IMR-90 (cell line): ENCODE results near the gene SEMA4A.

ENCODE experiments used
- BHLHE40 ChIP-seq: fragments of 150-350 bp; IDR thresholded peaks from 2 replicates; pipeline ENCODE4 v1.6.1; 2016; ENCODE audit warnings: mild to moderate bottlenecking, low read depth, low read length
- CEBPB ChIP-seq: IDR thresholded peaks from 2 replicates; pipeline ENCODE4 v1.6.1; 2012; ENCODE audit warnings: low read depth, low read length, improper control_type of control experiment
- CHD1 ChIP-seq: IDR thresholded peaks from 2 replicates; pipeline ENCODE4 v1.6.1; 2012; ENCODE audit warnings: low read depth, low read length, improper control_type of control experiment
- CTCF ChIP-seq: conservative IDR thresholded peaks from 2 replicates; pipeline ENCODE4 v1.5.1; 2012; ENCODE audit warnings: mild to moderate bottlenecking, low read depth, low read length, improper control_type of control experiment
- FOS ChIP-seq: fragments of 150-350 bp; IDR thresholded peaks from 2 replicates; pipeline ENCODE4 v1.6.1; 2016; ENCODE audit warnings: low read depth, low read length
- MAFK ChIP-seq: IDR thresholded peaks from 2 replicates; pipeline ENCODE4 v1.6.1; 2012; ENCODE audit warnings: low read depth, low read length, improper control_type of control experiment
- MAZ ChIP-seq: IDR thresholded peaks from 2 replicates; pipeline ENCODE4 v1.6.1; 2012; ENCODE audit warnings: low read depth, mild to moderate bottlenecking, low read length, improper control_type of control experiment, moderate library complexity, borderline replicate concordance
- MXI1 ChIP-seq: IDR thresholded peaks from 2 replicates; pipeline ENCODE4 v1.6.1; 2012; ENCODE audit warnings: low read depth, mild to moderate bottlenecking, low read length, moderate library complexity, borderline replicate concordance
- POLR2A ChIP-seq: IDR thresholded peaks from 2 replicates; pipeline ENCODE4 v1.6.1; 2012; ENCODE audit warnings: mild to moderate bottlenecking, low read depth, low read length
- RAD21 ChIP-seq: IDR thresholded peaks from 2 replicates; pipeline ENCODE4 v1.6.1; 2012; ENCODE audit warnings: low read length, improper control_type of control experiment
- SMC3 ChIP-seq: fragments of 150-350 bp; IDR thresholded peaks from 2 replicates; pipeline ENCODE4 v1.6.1; 2016; ENCODE audit warnings: low read depth, mild to moderate bottlenecking, antibody characterized with exemption, low read length, moderate library complexity
- TF ChIP-seq, protein P1 (sequence below): fragments of 150-350 bp; IDR thresholded peaks from 2 replicates; pipeline ENCODE4 v1.6.1; 2017; ENCODE audit warnings: mild to moderate bottlenecking, antibody characterized with exemption, low read length, low read depth

DNA sequence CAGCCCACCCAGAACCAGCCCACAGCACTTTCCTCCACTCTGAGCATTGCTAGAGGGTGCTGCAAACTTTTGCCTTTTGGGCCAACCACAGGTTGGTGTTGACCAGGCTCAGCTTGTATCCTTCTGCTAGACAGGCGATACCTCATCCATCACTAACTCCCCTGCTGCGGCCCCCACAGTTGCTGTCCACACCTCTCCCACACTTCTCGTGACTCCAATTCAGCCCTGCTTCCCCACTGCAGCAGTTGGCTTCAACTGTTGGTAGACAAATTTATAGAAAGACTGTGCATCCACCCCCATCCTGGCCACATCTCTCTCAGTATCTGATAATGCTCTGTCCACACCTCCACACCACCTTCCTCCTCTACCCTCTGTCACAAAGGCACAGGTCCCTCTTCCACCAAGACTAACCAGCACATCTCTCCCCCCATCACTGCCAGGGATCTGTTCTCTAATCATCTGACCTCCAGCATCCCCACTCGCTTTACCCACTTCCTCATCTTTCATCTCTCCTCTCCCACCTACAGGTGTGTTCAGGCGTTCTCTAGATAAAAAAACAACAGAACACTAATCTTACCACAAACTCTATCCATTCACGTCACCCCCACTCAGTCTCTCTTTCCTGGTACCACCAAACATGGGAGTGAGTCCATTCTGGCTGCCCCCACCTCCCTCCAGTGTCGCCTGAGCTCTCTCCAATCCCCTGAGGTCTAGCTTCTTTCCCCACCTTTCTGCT, 24.7 kb downstream of the SEMA4A start:
- TF ChIP-seq CTCF (no peak), POLR2A (no peak), BHLHE40 (no peak), FOS (no peak), MXI1 (no peak), MAFK (no peak), SMC3 (no peak), CHD1 (no peak), RAD21 (no peak), CEBPB (no peak), MAZ (no peak)
- TF ChIP-seq, protein P1, sequence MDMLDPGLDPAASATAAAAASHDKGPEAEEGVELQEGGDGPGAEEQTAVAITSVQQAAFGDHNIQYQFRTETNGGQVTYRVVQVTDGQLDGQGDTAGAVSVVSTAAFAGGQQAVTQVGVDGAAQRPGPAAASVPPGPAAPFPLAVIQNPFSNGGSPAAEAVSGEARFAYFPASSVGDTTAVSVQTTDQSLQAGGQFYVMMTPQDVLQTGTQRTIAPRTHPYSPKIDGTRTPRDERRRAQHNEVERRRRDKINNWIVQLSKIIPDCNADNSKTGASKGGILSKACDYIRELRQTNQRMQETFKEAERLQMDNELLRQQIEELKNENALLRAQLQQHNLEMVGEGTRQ, result no peak
